ENCODE measurements around the gene CPA1. TPM values are rescaled to one million over a fixed set of nuclear protein-coding genes. Genes with fewer than 3 reads are reported as not detected.

CPA1 gene
- total and polyA plus RNA-seq, 8 donors = 12,124 to 50,686 (median 30,306) TPM

- H3K4me3 ChIP-seq = no peak overlapping the region
- H3K36me3 ChIP-seq = no peaks in the 10 kb centered on the region
- FAIRE-seq (no peak), ATAC-seq (no peak), DNase-seq (no peak)
- peaks cover 2 to 6% (median 3%) of the 10 kb centered on the region in 3 donors for H3K4me1 ChIP-seq
- no peak for TF ChIP-seq CTCF (IDR thresholded peaks at IDR 0.05)
- H3K9me3 ChIP-seq = no peaks in the 10 kb centered on the region
- WGBS, 2 donors = 97% methylated on average over 5 of the region's 5 CpGs
- intact Hi-C loops (cut with DNase I) = no loop called here
- no peaks in the 10 kb centered on the region for H3K27me3 ChIP-seq
- H3K27ac ChIP-seq = no peak overlapping the region
These were observed 20.9 kb upstream of the CPA1 start for GRCh38 chr7:130359276-130359857.

- no peak overlapping the region for H3K4me3 ChIP-seq
- no peaks in the 10 kb centered on the region for H3K9me3 ChIP-seq
- H3K27me3 ChIP-seq = no peaks in the 10 kb centered on the region
- no peak overlapping the region for H3K27ac ChIP-seq
- no peaks in the 10 kb centered on the region for H3K36me3 ChIP-seq
- no peak for TF ChIP-seq CTCF (IDR thresholded peaks at IDR 0.05)
- 95 to 98% methylated on average over 3 of the region's 3 CpGs for WGBS, 2 donors
- H3K4me1 ChIP-seq = peaks cover 13 to 18% (median 14%) of the 10 kb centered on the region in 3 donors
- ATAC-seq (no peak), DNase-seq (no peak), FAIRE-seq (no peak)
- intact Hi-C loops (cut with DNase I) = loop anchor here in 1 of 3 donors (10.0 kb wide), 1 partner anchor 66 kb away; the partner anchor contains the start of gene CPA4
These were observed 19.8 kb upstream of the CPA1 start for GRCh38 chr7:130360518-130360917.

GRCh38 chr7:130361681-130362080 is 18.6 kb upstream of the CPA1 start:
- H3K4me3 ChIP-seq = no peak overlapping the region
- no peaks in the 10 kb centered on the region for H3K36me3 ChIP-seq
- FAIRE-seq = no peak
- intact Hi-C loops (cut with DNase I) = loop anchor here in 1 of 3 donors (10.0 kb wide), 1 partner anchor 67 kb away; the partner anchor contains the start of gene CPA4
- no peak for ATAC-seq
- no peak overlapping the region for H3K27ac ChIP-seq
- DNase-seq = no peak
- WGBS, 2 donors = 95 to 98% methylated on average over 7 of the region's 7 CpGs
- no peaks in the 10 kb centered on the region for H3K9me3 ChIP-seq
- no peaks in the 10 kb centered on the region for H3K27me3 ChIP-seq
- TF ChIP-seq CTCF (IDR thresholded peaks at IDR 0.05) = no peak
- H3K4me1 ChIP-seq = peaks cover 14 to 27% (median 21%) of the 10 kb centered on the region in 3 donors

- intact Hi-C loops (cut with DNase I) = loop anchor here in 1 of 3 donors (10.0 kb wide), 1 partner anchor 68 kb away; the partner anchor contains the start of gene CPA4
- H3K4me3 ChIP-seq = no peak overlapping the region
- H3K36me3 ChIP-seq = no peaks in the 10 kb centered on the region
- no peak for ATAC-seq
- H3K27ac ChIP-seq = no peak overlapping the region
- WGBS, 2 donors = 95% methylated on average over 10 of the region's 10 CpGs
- H3K9me3 ChIP-seq = no peaks in the 10 kb centered on the region
- H3K4me1 ChIP-seq = peaks cover 14 to 24% (median 21%) of the 10 kb centered on the region in 3 donors
- FAIRE-seq = no peak
- no peaks in the 10 kb centered on the region for H3K27me3 ChIP-seq
- DNase-seq = no peak
- no peak for TF ChIP-seq CTCF (IDR thresholded peaks at IDR 0.05)
These were observed 18.0 kb upstream of the CPA1 start for GRCh38 chr7:130362251-130362816.

All from pancreas (tissue), 10 donors.